Ascending aorta (tissue), 2 donors: ENCODE results near the gene RAD54L. TPM values are rescaled to one million over a fixed set of nuclear protein-coding genes. Genes with fewer than 3 reads are reported as not detected.
"Not testable (repeated sequence)": the region's sequence is repeated elsewhere in the genome, so short reads cannot be mapped to it uniquely, and the experiment has no call there.

Experiments
- DNase-seq, 2 donors: peaks; one replicate each; pipeline ENCODE4 v3.0.0-alpha.2; 2019; ENCODE audit warnings: low spot score in 2 of 2
- H3K27ac ChIP-seq, 2 donors: fragments of 200-600 bp; sonication (generic); one replicate each; pipeline ENCODE4 v1.5.1; 2016 to 2017; ENCODE audit warnings: mild to moderate bottlenecking in 1 of 2
- H3K27me3 ChIP-seq: fragments of 200-600 bp; sonication (generic); one replicate; pipeline ENCODE4 v1.5.1; 2017
- H3K36me3 ChIP-seq, 2 donors: fragments of 200-600 bp; sonication (generic); one replicate each; pipeline ENCODE4 v1.5.1; 2016
- H3K4me1 ChIP-seq, 2 donors: fragments of 200-600 bp; sonication (generic); one replicate each; pipeline ENCODE4 v1.5.1; 2016 to 2017; ENCODE audit warnings: mild to moderate bottlenecking in 1 of 2
- H3K4me3 ChIP-seq, 2 donors: fragments of 200-600 bp; sonication (generic); one replicate each; pipeline ENCODE4 v1.5.1; 2016 to 2017; ENCODE audit warnings: mild to moderate bottlenecking in 1 of 2
- H3K9me3 ChIP-seq, 2 donors: fragments of 200-600 bp; sonication (generic); one replicate each; pipeline ENCODE4 v1.5.1; 2016
- intact Hi-C: fragments of 100-400 bp; cut with DNase I; formaldehyde crosslinking; loops from one replicate; pipeline ENCODE4 v1.15.1; 2023
- total RNA-seq: library from RNA; depleted of rRNA; stranded (reverse); fragments of >200 nt; gene quantifications from one replicate; pipeline ENCODE4 v1.1.0, GENCODE V29; 2016
- TF ChIP-seq, protein P1 (sequence below), 3 experiments: fragments of 200-600 bp in 2 of 3; fragments of 450-650 bp in 1 of 3; sonication (generic) in 2 of 3; IDR thresholded peaks; one replicate each; pipeline ENCODE4 v1.5.1; 2016 to 2019; ENCODE audit warnings: antibody characterized with exemption in 3 of 3, mild to moderate bottlenecking in 1 of 3, moderate library complexity in 1 of 3

The RAD54L gene
- total RNA-seq, 1 donor from 2014 or later: not detected

DNA sequence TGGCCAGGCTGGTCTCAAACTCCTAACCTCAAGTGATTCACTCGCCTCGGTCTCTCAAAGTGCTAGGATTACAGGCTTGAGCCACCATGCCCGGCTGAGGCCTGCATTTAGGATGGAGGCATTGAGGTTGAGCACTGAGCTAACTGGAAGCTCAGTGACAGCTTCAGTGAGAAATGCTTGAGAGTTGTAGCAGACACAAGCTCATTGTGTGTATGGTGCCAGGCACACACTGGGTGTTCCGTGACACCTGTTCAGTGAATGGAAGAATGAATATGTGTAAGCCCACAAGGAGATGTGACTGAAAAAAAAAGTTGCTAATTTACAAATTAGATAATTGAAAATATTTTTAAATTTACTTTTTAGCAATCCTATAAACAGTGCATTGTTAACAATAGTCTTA, 22.6 kb upstream of the RAD54L start:
- peaks cover 0 to 5% of the 10 kb centered on the region in 2 donors for H3K4me1 ChIP-seq
- no peaks in the 10 kb centered on the region for H3K27me3 ChIP-seq
- no peak overlapping the region for H3K27ac ChIP-seq
- H3K36me3 ChIP-seq: peaks cover 12% of the 10 kb centered on the region in 2 donors
- no peak overlapping the region for H3K4me3 ChIP-seq
- intact Hi-C loops: no loop called here
- H3K9me3 ChIP-seq: no peaks in the 10 kb centered on the region
- no peak for DNase-seq
- TF ChIP-seq, protein P1, sequence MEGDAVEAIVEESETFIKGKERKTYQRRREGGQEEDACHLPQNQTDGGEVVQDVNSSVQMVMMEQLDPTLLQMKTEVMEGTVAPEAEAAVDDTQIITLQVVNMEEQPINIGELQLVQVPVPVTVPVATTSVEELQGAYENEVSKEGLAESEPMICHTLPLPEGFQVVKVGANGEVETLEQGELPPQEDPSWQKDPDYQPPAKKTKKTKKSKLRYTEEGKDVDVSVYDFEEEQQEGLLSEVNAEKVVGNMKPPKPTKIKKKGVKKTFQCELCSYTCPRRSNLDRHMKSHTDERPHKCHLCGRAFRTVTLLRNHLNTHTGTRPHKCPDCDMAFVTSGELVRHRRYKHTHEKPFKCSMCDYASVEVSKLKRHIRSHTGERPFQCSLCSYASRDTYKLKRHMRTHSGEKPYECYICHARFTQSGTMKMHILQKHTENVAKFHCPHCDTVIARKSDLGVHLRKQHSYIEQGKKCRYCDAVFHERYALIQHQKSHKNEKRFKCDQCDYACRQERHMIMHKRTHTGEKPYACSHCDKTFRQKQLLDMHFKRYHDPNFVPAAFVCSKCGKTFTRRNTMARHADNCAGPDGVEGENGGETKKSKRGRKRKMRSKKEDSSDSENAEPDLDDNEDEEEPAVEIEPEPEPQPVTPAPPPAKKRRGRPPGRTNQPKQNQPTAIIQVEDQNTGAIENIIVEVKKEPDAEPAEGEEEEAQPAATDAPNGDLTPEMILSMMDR (IDR thresholded peaks at IDR 0.05): no peak

GRCh38 chr1:46231231-46231630, 16.3 kb upstream of the RAD54L start:
- H3K27ac ChIP-seq, H3K36me3 ChIP-seq, H3K9me3 ChIP-seq, intact Hi-C loops, H3K4me1 ChIP-seq, H3K4me3 ChIP-seq, H3K27me3 ChIP-seq, DNase-seq: not testable (repeated sequence)

DNA sequence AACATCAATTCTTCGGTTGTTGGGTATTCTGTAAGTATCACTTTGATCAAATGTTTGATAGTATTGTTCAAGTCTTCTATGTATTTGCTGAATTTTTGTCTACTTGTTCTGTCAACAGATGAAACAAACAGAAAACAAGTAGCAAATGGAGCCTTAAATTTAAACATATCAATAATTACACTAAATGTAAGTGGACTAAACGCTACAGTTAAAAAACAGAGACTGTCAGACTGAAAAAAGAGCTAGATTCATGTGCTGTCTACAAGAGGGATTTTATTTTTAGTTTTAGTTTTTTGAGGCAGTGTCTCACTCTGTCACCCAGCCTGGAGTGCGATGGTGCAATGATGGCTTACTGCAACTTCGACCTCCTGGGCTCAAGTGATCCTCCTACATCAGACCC, 10.7 kb upstream of the RAD54L start:
- Histone ChIP-seq H3K4me1 (no peaks in the 10 kb centered on the region), H3K27ac (no peak overlapping the region), H3K36me3 (no peaks in the 10 kb centered on the region), H3K4me3 (no peak overlapping the region), H3K27me3 (no peaks in the 10 kb centered on the region), H3K9me3 (no peaks in the 10 kb centered on the region)
- DNase-seq: no peak
- TF ChIP-seq, protein P1 (IDR thresholded peaks at IDR 0.05): no peak
- intact Hi-C loops: no loop called here

DNA sequence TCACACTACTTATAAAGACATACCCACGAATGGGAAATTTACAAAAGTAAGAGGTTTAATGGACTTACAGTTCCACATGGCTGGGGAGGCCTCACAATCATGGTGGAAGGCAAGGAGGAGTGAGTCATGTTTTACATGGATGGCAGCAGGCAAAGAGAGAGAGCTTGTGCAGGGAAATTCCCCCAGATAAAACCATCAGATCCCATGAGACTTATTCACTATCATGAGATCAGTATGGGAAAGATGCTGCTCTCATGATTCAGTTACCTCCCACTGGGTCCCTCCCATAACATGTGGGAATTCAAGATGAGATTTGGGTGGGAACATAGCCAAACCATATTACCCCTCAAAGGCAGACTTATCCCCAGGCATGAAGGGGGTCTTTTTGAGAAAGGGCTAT, 8.7 kb upstream of the RAD54L start:
- H3K4me3 ChIP-seq, H3K4me1 ChIP-seq, DNase-seq, H3K9me3 ChIP-seq, H3K36me3 ChIP-seq, intact Hi-C loops, H3K27ac ChIP-seq, H3K27me3 ChIP-seq: not testable (repeated sequence)

DNA sequence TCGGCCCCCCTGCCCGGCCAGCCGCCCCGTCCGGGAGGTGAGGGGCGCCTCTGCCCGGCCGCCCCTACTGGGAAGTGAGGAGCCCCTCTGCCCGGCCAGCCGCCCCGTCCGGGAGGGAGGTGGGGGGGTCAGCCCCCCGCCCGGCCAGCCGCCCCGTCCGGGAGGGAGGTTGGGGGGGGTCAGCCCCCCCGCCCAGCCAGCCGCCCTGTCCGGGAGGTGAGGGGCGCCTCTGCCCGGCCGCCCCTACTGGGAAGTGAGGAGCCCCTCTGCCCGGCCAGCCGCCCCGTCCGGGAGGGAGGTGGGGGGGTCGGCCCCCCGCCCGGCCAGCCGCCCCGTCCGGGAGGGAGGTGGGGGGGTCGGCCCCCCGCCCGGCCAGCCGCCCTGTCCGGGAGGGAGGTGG, 5.8 kb upstream of the RAD54L start:
- H3K9me3 ChIP-seq, DNase-seq, H3K4me1 ChIP-seq, H3K27me3 ChIP-seq, H3K36me3 ChIP-seq, H3K4me3 ChIP-seq, H3K27ac ChIP-seq: not testable (repeated sequence)
- intact Hi-C loops: loop anchor here (10.0 kb wide), 1 partner anchor 1073 kb away; the partner anchor contains the start of gene STIL

- Histone ChIP-seq H3K36me3 (no peaks in the 10 kb centered on the region), H3K27ac (no peak overlapping the region), H3K4me3 (no peak overlapping the region), H3K27me3 (no peaks in the 10 kb centered on the region), H3K9me3 (no peaks in the 10 kb centered on the region), H3K4me1 (peaks cover 0 to 8% of the 10 kb centered on the region in 2 donors)
- TF ChIP-seq, protein P1 (IDR thresholded peaks at IDR 0.05): no peak
- intact Hi-C loops: loop anchor here (10.0 kb wide), 1 partner anchor 1072 kb away; the partner anchor contains the start of gene STIL
- DNase-seq: no peak
Measured at GRCh38 chr1:46242918-46243317, 4.6 kb upstream of the RAD54L start.

DNA sequence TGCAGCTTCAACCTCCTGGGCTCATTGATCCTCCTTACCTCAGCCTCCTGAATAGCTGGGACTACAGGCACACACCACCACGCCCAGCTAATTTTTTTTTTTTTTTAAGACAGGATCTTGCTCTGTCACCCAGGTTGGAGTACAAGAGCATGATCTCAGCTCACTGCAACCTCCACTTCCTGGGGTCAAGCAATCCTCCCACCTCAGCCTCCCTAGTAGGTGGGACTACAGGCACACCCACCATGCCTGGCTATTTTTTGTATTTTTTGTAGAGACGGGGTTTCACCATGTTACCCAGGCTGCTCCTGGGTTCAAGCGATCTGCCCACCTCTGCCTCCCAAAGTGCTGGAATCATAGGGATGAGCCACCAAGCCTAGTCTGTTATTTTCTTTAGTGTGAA, 3.7 kb upstream of the RAD54L start:
- not testable (repeated sequence) for H3K27ac ChIP-seq, H3K27me3 ChIP-seq, DNase-seq, H3K9me3 ChIP-seq, H3K4me3 ChIP-seq, H3K36me3 ChIP-seq
- peaks cover 0 to 13% of the 10 kb centered on the region in 2 donors for H3K4me1 ChIP-seq
- intact Hi-C loops: loop anchor here (10.0 kb wide), 1 partner anchor 1071 kb away; the partner anchor contains the start of gene STIL
